Loucy (cell line): ENCODE measurements around the gene C16orf78.

ENCODE experiments used
- CTCF ChIP-seq: fragments of 200-600 bp; sonication (generic); conservative IDR thresholded peaks from 2 replicates; pipeline ENCODE4 v1.5.1; 2014; ENCODE audit warnings: mild to moderate bottlenecking, antibody characterized with exemption, low read length
- EZH2phosphoT487 ChIP-seq: fragments of 200-600 bp; IDR thresholded peaks from 2 replicates; pipeline ENCODE4 v1.6.1; 2018; ENCODE audit warnings: antibody characterized with exemption, mild to moderate bottlenecking, moderate library complexity, borderline replicate concordance

GRCh38 chr16:49345829-49346228 lies 27.8 kb upstream of the C16orf78 start:
- TF ChIP-seq CTCF (no peak), EZH2phosphoT487 (no peak)
